Measurements from ENCODE around the gene GTF2F2. TPM values are rescaled to one million over a fixed set of nuclear protein-coding genes. Genes with fewer than 3 reads are reported as not detected.

GTF2F2 gene
- total RNA-seq, 1 experiment from 2014 or later: 49.6 TPM

DNA sequence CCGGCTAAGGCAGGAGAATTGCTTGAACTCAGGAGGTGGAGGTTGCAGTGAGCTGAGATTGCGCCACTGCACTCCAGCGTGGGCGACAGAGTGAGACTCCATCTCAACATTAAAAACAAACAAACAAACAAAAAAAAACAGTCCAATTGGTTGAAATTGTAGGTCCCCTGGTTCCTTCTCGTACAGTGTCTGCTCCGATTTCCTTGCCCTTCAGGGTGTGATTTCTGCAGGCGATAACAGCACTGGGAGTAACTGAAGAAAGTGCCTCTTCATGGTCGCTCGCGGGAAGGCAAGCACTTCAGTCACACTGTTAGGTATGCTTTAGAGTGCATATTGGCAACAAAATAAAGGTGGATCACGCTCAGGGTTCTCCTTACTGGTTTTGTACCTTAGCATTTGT is 181.0 kb downstream of the GTF2F2 start:
- DNase-seq (ENCODE audit: low read depth): no peak

DNA sequence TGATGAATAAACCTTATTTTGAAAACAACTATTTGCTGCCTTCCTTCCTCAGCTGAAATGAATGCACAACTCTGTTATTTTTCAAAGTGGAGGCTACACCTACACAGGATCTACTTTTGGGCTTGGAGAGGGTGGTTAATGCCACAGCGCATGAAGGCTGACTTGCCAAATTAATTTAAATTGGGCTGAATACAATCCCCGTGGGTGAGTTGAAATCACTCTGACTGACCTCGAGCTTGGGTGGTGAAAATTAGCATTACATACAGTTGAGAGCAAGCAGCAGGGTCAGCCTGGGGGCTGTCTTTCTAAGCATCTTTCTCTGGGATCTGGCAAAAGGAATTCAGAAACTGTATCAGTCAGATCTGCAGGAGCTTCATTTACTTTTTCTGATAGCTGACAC is 182.2 kb downstream of the GTF2F2 start:
- no peak for DNase-seq (ENCODE audit: low read depth)

DNA sequence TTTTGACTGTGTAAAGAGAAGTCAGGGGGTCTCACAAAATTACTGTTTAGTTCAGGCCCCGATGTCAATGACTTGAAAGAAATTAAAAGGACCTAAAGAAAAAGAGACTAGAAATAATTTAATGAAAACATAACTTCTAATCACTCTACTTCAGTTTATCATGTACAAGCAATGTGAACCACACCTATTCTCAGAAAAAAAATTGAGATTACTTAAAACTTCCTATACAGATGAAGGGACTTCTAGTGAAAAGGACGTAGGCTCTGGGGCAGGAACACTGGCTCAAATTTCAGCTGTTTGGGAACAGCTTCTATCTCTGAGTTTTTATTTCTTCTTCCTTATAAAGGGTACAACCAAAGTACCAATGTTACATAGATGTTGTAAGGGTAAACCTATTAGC is 182.7 kb downstream of the GTF2F2 start:
- DNase-seq (ENCODE audit: low read depth): no peak

DNA sequence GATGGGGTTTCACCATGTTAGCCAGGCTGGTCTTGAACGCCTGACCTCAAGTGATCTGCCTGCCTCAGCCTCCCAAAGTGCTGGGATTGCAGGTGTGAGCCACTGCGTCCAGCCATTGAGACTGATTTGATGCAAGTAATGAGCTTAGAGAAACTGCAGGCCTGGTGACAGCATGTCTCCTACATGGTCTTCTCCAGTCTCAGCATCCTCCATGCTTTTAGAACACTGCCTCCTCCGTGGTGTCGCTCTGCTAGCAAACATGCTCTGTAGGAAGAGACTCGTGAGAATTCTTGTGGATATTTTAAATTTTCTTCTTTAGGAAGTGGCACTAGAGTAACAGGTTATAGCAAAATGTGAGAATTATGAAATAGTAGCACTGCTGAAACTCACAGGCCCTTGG is 183.6 kb downstream of the GTF2F2 start:
- no peak for DNase-seq (ENCODE audit: low read depth)

DNA sequence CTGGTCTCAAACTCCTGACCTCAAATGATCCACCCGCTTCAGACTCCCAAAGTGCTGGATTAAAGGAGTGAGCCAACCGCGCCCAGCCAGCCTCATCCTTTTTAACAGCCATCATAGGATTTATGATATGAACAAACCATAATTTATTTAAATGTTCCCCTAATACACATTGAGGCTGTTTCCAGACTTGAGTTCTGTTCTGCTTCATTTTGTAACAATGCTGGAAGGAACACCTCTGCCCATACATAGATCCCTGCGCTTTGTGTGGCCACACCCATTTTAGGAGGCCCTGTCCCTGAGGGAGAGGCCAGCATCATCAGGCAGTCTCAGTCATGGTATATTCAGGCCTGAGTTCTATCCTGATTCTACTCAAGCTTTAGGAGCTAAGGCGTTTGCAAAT is 184.8 kb downstream of the GTF2F2 start:
- no peak for DNase-seq (ENCODE audit: low read depth)

DNA sequence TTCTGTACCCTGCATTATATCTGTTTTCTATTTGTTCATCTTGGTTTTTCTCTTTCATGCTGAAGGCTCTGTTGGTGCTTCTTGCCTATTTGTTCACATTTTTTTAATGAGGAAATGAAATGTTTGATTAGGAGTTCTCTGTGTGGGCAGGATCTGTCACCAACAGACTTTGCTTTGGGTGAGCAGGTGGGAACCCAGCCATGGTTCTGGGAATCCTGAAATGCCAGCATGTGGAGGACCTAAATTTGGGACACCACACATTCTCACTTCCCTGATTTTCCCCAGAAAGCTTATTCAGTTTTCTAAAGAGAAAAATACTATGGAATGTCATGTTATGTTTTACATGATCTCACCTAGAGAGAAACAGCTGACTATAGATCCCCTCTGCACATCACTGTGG is 186.7 kb downstream of the GTF2F2 start:
- DNase-seq (ENCODE audit: low read depth): no peak

DNA sequence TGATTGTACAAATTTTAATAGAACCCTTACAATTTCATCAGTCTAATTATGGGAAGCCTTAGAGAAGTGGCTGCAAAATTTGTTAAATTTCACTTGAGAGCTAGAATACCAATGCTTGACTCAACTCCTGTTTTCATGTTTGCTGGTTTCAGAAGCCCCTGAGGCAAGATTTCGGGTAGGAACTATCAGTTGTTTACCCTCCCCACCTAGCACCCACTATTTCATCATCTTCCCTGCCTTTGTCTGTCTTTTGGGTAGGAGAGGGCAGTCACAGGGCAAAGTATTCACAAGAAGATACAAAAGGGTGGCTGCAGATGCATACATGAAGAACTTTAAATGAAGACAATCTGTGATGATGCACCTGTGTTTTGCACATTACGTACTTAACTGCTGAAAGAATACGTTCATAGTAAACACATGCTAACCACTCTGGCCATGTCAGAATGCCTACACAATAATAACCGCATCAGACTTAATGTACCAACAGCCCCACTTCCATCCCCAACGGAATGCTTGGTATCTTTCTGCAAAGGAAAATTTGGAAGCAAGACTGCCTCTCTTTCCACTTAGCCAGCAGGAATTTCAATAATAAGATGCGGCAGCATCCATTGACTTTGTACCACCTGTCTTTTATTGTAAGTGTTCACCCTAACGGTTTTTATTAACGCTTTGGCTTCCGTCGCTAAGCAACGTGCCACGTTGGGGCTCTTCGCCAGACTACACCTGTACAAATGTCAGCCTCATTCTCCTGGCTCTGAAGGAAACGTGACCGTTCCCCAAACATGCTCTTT is 190.2 kb downstream of the GTF2F2 start:
- DNase-seq (ENCODE audit: low read depth): no peak

DNA sequence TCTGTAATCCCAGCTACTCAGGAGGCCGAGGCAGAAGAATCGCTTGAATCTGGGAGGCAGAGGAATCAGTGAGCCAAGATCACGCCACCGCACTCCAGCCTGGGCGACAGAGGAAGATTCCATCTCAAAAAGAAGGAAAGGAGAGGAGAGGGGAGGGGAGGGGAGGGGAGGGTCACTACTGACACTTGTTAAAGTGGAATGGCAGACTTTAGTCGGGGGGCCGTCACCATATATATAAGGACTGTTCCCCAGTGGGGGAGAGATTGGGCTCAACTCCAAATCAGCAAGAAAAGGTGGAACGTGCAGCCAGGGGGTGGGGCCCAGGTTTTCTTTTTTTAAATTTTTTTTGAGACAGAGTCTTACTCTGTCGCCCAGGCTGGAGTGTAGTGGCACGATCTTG is 194.5 kb downstream of the GTF2F2 start:
- DNase-seq (ENCODE audit: low read depth): no peak

DNA sequence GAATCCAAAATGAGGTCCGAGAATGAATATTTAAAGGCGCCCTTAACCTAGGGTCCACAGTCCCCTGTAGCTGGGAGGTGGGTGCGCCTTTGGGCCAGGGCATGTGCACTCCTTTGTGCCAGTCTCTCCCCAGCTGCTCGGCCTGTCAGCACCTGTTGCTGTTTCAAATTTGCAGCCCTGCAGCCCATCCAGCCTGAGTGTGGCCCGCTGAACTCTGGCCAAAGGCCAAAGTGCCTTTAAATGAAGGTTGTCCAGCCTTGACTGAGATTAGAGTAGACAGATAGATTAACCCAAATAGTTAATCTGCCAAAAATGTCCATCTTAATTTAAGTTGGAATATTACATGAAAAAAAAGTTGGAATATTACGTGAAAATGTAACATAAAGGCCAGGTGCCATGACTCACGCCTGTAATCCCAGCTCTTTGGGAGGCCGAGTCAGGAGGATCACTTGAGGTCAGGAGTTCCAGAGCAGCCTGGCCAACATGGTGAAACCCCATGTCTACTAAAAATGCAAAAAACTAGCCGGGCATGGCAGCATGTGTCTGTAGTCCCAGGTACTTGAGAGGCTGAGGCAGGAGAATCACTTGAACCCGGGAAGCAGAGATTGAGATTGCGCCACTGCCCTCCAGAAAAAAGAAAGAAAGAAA is 195.3 kb downstream of the GTF2F2 start:
- no peak for DNase-seq (ENCODE audit: low read depth)

DNA sequence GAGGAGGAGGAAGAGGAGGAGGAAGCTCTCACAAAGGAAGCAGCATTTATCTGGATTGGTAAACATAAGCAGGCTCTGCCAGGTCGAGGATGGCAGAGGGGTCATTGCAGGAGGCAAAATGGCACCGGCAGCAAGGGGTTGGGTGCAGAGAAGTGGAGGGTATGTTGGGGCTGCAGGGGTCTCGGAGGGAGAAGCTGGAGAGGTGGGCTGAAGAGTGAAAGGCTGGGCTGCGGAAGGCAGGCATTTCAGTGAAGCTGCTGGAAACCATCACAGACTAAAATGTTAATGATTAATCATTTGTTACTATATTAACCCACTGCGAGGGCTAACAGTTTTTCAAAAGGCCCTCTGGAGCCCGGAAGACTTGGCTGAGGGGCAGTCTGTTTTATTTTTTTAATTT is 196.0 kb downstream of the GTF2F2 start:
- no peak for DNase-seq (ENCODE audit: low read depth)

DNA sequence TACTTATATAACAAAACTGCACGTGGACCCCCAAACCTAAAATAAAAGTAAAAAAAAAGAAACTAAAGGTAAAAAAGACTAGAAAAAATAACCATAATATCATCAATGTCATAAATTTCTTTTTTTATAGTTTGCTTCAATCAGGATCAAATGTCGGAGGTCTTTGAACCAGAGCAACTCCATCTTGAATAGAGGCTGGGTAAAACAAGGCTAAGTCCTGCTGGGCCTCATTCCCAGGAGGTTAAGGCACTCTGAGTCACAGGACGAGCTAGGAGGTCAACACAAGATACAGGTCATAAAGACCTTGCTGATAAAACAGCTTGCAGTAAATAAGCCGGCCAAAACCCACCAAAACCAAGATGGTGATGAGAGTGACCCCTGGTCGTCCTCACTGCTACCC is 196.7 kb downstream of the GTF2F2 start:
- DNase-seq (ENCODE audit: low read depth): no peak

DNA sequence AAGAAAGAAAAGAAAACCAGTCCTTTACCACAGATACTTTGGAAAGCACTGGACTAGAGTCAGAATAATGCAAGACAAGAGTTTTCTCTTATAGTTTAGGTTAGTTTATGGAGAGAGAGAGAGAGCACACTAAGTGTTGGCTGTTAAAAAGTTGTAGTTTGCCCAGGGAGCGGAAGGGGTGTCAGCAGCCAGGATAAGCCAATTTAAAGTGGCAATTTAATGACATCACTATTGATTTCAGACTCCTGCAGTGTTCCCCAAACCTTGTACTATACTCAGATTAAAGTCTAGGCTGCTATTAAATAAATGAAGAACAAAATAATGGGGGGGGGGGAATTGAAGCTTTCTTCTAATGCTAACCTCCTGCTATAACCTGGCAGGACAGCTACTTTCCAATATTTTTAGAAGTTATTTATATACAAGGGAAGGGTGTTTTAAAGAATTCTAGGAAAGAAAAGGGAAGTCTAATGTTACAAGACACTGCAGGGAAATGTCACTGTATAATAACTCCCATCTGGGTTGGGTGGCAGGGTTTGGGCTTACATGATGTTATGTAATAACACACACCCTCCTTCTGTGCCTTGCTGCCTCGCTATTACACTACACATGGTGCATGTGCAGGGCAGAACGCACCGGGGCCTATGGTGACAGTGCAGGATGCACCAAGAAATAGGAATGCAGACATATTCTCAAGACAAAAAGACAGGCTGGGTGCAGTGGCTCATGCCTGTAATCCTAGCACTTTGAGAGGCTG is 200.7 kb downstream of the GTF2F2 start:
- DNase-seq (ENCODE audit: low read depth): no peak

DNA sequence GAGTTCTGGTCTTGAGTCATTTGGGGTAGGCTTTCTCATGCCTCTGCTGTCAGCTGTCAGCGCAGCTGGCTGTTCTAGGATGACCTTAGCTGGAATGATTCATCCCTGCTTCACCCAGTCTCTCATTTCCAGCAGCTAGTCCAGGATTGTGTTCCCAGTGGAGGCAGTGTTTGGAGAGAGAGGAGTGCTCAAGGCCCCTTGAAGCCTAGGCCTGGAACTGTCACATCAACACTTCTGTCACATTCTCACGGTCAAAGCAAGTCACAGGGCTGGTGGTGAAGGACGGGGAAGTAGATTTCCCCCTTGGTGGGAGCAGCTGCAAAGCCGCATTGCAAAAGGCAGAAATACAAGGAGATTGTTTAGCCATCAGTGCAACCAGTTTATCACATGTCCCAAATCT is 205.5 kb downstream of the GTF2F2 start:
- peak; percentile 84 for DNase-seq (ENCODE audit: low read depth)

DNA sequence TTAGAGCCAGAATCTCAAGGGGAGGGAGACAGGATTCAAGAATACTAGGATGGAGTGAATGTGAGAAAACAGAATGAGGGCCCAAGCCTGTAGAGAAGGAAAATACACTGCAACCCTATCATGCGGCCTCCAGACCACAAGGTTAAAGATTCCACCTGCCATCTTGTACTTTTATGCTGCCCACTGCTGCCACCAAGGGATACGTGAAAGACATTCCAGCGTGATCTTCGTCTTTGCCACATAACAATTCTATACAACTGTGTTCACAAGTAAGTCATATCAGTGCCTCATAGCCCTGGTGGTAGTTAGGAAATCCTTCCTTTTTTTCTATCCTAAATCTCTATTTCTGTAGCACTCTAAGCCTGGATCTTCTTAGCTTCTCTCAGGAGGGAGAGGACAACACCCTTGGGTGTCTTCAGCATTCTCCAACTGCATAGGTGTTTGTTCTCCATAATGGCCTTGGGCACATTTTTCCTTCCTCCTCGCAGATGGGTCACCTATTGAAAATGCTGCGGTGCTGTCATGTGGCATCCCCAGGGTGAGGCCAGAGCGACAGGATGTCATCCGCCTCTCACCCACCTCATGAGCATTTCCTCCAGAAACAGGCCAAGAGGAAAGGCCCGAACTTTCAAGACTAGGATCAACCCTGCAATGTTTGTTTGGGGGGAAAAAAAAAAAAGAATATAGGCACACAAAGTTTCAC is 207.1 kb downstream of the GTF2F2 start:
- DNase-seq (ENCODE audit: low read depth): no peak

DNA sequence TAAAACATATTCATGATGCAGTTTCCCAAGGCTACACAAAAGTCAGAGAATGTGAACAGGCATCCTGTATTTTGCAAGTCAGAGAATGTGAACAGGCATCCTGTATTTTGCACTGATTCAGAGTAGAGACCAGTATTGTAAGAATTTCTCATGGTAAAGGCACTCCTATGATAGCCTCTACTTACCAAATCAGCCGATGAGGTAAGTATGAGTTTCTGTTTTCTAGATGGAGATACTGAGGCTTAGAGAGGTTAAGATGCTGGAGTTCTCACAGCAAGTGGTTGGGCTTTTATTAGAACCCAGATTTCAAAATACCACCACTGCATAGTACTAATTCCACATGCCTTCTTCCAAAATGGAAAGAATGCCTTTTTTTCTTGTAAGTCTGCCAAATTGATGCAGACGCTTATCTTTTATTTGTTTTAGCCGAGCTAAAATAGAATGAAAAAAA is 208.4 kb downstream of the GTF2F2 start:
- DNase-seq (ENCODE audit: low read depth): no peak

DNA sequence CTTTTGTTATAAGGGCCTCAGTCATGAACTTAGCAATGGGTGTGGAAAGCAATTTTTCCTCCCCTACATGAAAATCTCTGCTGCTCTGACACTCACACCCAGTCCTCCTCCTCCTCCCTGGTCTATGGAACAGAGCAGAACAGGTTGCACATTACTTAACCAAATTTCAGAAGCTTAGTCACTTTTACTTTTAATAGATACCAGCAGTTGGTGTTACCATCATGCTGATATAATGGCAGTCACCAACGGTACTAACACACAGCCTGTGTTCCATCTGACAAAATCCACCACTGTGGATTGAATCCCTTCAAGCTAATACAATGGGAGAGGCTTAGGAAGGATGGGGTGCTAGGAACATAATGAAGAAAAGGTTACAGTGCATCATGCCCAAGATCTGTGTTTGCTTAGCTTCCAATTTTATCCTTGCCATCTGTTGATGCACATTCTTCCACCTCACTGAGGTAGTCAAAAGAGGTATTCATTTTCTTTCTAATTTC is 210.9 kb downstream of the GTF2F2 start:
- DNase-seq (ENCODE audit: low read depth): peak; percentile 9

DNA sequence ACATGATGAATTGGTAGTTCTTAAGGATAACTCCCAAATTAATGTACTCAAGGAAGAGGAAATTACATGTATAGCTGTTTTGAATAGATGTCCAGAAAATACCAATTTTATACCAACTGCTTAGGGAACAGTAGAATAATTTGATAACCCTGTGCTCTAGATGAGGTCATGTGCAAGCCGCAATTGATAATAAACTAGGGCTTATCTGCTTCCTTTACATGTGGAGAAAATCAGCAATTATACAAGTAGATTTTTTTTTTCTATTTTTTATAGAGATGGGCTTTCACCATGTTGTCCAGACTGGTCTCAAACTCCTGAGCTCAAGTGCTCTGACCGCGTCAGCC is 211.4 kb downstream of the GTF2F2 start:
- no peak for DNase-seq (ENCODE audit: low read depth)

DNA sequence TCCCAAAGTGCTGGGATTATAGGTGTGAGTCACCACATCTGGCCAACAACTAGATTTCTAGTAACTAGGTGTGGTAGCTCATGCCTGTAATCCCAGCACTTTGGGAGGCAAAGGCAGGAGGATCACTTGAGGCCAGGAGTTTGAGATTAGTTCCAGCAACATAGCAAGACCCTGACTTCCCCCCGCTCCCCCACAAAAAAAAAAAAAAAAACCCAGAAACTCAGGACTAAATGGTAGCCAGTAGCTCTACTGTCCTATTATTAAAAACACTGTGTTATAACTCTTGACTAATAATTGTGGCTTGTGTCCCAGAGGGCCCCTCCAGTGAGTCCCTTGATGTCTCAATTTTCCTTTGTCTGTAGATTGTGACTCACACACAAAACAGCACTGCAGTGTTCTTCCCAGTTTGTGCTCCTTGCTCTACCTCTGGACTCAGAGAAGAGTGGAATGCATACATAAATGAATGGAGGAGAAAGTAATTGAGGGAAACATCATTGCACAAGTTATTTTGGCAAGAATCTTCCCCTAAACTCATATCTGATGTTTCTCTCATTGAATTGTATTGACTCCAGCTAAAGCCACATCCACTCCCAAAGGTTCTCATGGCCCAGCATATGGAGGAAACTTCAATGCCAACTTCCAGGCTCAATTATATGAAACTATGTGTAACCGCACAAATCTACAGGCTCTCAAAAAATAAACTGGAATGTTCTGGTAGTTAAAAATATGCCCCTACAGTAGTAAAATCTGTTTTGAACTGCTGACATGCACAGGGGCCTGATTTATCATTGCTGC is 211.9 kb downstream of the GTF2F2 start:
- peak; percentile 84 for DNase-seq (ENCODE audit: low read depth)

DNA sequence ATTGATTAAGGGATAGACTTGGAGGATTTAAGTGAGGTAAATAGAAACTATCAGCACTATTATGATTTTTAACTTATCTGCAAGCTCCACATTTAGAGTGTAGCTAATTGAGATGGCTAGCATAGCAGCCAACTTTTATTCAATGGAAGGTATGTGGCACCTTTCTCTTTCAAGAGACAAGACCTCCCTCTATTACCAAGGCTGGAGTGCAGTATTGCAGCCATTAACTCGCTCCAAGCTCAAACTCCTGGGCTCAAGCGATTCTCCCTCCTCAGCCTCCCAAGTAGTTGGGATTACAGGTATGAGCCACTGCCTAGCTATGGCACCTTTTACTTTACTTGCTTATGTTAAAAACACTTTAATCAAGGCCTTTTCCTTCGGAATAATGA is 212.5 kb downstream of the GTF2F2 start:
- peak; percentile 13 for DNase-seq (ENCODE audit: low read depth)

DNA sequence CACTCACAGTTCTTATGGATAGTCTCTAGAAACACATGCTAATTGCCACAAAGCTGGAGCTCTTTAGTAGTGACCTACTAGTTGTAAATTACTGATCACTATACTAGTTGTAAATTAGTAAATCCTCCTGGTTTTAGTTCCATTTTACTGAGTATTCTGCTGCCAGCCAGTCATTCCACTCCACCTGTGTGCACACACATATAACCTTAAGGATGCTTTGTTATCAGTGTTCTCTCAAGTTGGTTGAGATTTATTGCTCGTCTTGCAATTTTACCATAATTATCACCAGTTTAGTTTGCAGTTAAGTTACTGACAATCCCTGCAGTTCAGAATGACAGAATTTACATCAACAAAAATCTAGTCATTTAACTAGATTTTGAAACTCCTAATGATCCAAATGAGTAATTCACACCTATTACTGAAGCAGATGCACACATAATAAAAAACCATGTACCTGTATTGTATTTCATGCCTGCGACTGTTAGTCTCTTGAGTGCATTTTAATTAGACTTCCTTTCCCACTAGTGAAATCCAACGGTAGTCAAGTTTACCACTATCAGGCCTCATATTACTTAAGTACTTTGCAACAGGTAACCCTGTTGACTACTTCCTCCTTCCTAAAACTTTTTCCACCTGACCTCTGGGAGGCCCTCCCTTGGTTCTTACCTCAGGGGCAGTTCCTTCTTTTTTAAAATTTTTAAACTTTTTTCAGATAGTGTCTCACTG is 213.1 kb downstream of the GTF2F2 start:
- DNase-seq (ENCODE audit: low read depth): no peak

Measured in M059J (cell line).